A549 (cell line): ENCODE results near the gene TMEM19.

Experiments used
- CHD4 ChIP-seq: fragments of 200-600 bp; sonication (generic); IDR thresholded peaks from 2 replicates; pipeline ENCODE4 v1.6.1; 2016; ENCODE audit warnings: antibody characterized with exemption, mild to moderate bottlenecking, borderline replicate concordance
- CTCF ChIP-seq: fragments of >200 bp; sonication (Bioruptor Twin); formaldehyde crosslinking; IDR thresholded peaks from 3 replicates; pipeline ENCODE4 v1.5.1; 2016
- FOSL2 ChIP-seq, 2 experiments: fragments of 450-650 bp in 1 of 2; fragments of >200 bp in 1 of 2; sonication (Bioruptor Twin) in 1 of 2; formaldehyde crosslinking; IDR thresholded peaks; 2 replicates each; pipeline versions ENCODE4 v1.5.0 to v1.6.1; 2016 to 2020; ENCODE audit warnings: mild to moderate bottlenecking in 1 of 2, moderate library complexity in 1 of 2
- MAZ ChIP-seq: fragments of 150-350 bp; IDR thresholded peaks from 2 replicates; pipeline ENCODE4 v1.6.1; 2014; ENCODE audit warnings: antibody characterized with exemption, low read depth, low read length, borderline replicate concordance
- POLR2A ChIP-seq: IDR thresholded peaks from 2 replicates; pipeline ENCODE4 v1.6.1; 2012; ENCODE audit warnings: mild to moderate bottlenecking, low read length
- RARB ChIP-seq: fragments of 250-450 bp; sonication (Bioruptor Pico); IDR thresholded peaks from 2 replicates; pipeline ENCODE4 v1.8.0; 2021; ENCODE audit warnings: mild to moderate bottlenecking, moderate library complexity
- RFX5 ChIP-seq: fragments of 450-650 bp; IDR thresholded peaks from 2 replicates; pipeline ENCODE4 v1.7.1; 2014; ENCODE audit warnings: antibody characterized with exemption, mild to moderate bottlenecking, moderate library complexity
- RNF2 ChIP-seq: fragments of 200-600 bp; sonication (generic); IDR thresholded peaks from 2 replicates; pipeline ENCODE4 v1.6.1; 2016; ENCODE audit warnings: low read depth, mild to moderate bottlenecking, antibody characterized with exemption, moderate library complexity, borderline replicate concordance
- ZNF302 ChIP-seq: fragments of 250-450 bp; sonication (Bioruptor Pico); IDR thresholded peaks from 2 replicates; pipeline ENCODE4 v1.9.0; 2021; ENCODE audit warnings: inconsistent platforms, mild to moderate bottlenecking, moderate library complexity
- TF ChIP-seq, protein P1 (sequence below): fragments of 200-600 bp; sonication (generic); IDR thresholded peaks from 2 replicates; pipeline ENCODE4 v1.6.1; 2016; ENCODE audit warnings: antibody characterized with exemption, mild to moderate bottlenecking, moderate library complexity

DNA sequence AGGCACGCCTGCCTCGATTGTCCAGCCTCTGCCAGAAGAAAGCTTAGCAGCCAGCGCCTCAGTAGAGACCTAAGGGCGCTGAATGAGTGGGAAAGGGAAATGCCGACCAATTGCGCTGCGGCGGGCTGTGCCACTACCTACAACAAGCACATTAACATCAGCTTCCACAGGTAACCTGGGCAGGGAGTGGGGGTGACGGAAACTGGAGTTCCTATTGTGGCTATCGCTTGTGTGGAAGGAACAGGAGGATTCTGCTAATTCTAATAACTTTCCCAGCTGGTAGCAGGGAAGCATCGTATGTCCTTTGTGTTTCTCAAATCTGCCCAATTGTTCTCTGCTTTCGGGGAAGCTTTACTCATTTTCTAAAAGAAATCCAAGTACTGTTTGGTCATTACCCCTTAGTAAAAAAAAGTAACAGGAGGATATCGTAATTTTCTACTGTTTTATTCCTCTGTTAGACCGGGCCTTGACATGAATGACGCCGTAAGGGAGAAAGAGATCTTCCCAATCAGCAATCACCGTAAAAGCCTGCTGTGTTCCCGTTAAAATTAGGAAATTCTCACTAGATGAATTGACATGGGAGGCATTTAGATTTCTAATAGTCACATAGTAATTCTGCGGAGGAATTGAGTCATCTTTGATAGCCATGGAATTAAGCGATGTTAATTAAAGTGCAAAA is 21.3 kb upstream of the TMEM19 start:
- TF ChIP-seq, protein P1, sequence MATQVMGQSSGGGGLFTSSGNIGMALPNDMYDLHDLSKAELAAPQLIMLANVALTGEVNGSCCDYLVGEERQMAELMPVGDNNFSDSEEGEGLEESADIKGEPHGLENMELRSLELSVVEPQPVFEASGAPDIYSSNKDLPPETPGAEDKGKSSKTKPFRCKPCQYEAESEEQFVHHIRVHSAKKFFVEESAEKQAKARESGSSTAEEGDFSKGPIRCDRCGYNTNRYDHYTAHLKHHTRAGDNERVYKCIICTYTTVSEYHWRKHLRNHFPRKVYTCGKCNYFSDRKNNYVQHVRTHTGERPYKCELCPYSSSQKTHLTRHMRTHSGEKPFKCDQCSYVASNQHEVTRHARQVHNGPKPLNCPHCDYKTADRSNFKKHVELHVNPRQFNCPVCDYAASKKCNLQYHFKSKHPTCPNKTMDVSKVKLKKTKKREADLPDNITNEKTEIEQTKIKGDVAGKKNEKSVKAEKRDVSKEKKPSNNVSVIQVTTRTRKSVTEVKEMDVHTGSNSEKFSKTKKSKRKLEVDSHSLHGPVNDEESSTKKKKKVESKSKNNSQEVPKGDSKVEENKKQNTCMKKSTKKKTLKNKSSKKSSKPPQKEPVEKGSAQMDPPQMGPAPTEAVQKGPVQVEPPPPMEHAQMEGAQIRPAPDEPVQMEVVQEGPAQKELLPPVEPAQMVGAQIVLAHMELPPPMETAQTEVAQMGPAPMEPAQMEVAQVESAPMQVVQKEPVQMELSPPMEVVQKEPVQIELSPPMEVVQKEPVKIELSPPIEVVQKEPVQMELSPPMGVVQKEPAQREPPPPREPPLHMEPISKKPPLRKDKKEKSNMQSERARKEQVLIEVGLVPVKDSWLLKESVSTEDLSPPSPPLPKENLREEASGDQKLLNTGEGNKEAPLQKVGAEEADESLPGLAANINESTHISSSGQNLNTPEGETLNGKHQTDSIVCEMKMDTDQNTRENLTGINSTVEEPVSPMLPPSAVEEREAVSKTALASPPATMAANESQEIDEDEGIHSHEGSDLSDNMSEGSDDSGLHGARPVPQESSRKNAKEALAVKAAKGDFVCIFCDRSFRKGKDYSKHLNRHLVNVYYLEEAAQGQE: no peak
- TF ChIP-seq CTCF (no peak), POLR2A (peak; percentile 69), ZNF302 (CRISPR knock-in tag) (no peak), MAZ (no peak), RNF2 (no peak), RFX5 (no peak), CHD4 (no peak), FOSL2 (IDR thresholded peaks at IDR 0.05) (no peak), FOSL2 (CRISPR knock-in tag; IDR thresholded peaks at IDR 0.05) (no peak), RARB (no peak)
